Mucosa of stomach (tissue), 1 donor: ENCODE data around the gene KLF3.
A peak's percentile ranks its signal among the peaks of the same experiment; 100 is the strongest.

ENCODE experiments used
- H3K27me3 ChIP-seq: one replicate; pipeline ENCODE4 v1.7.0; 2013; ENCODE audit warnings: mild to moderate bottlenecking, low read length; ENCODE audit not compliant: control insufficient read depth, insufficient read depth
- H3K36me3 ChIP-seq: one replicate; pipeline ENCODE4 v1.7.0; 2013; ENCODE audit warnings: low read length; ENCODE audit not compliant: control insufficient read depth, insufficient read depth
- H3K4me1 ChIP-seq: one replicate; pipeline ENCODE4 v1.7.0; 2013; ENCODE audit warnings: mild to moderate bottlenecking, low read length; ENCODE audit not compliant: control insufficient read depth, insufficient read depth
- H3K4me3 ChIP-seq: one replicate; pipeline ENCODE4 v1.7.0; 2013; ENCODE audit warnings: low read length
- H3K9ac ChIP-seq: one replicate; pipeline ENCODE4 v1.7.0; 2013; ENCODE audit warnings: mild to moderate bottlenecking, low read length, moderate library complexity
- H3K9me3 ChIP-seq: one replicate; pipeline ENCODE4 v1.7.0; 2013; ENCODE audit warnings: mild to moderate bottlenecking, low read length, moderate library complexity; ENCODE audit not compliant: control insufficient read depth
- donor health status: Pancreatic carcinoma.

KLF3 gene

DNA sequence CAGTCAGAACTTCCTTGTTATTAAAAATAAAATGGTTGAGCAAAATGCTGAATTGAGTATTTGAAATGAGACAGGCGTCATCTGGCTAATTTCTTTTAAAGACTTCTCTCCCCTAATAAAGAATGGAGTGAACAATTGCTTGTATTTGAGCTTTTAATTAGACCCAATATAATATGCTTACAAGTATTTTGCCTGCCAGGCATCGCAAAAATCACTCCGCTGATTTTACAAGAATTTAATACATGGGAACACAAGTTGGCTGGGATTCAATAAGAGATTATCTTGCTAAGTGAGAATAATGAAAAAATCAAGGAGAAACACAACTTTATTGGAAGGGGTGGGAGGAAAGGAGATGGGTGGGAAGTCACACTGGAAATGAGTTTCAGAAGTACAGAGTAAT is 52.3 kb downstream of the KLF3 start:
- Histone ChIP-seq H3K9ac (no peak overlapping the region), H3K36me3 (no peaks in the 10 kb centered on the region), H3K4me3 (no peak overlapping the region), H3K4me1 (no peaks in the 10 kb centered on the region), H3K27me3 (no peaks in the 10 kb centered on the region), H3K9me3 (no peaks in the 10 kb centered on the region)

DNA sequence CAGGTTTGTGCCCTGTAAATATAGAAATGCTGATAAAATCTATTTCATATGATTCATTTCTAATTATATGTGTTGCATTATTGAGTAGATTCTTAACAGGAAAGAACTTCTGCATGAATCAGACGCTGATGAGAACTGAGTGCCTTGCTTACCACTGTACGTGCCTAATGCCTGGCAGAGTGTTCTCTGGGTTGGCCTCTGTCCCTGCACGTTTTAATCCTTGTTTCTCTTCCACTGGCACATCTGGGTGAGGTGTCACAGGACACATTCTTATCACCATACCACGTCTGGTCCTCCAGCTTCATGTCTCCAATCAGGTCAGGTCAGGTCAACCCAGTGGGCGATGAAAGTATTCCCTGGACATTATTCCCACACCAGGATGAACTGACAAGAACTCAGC is 53.6 kb downstream of the KLF3 start:
- Histone ChIP-seq H3K4me1 (no peaks in the 10 kb centered on the region), H3K4me3 (no peak overlapping the region), H3K9me3 (no peaks in the 10 kb centered on the region), H3K27me3 (no peaks in the 10 kb centered on the region), H3K36me3 (no peaks in the 10 kb centered on the region), H3K9ac (no peak overlapping the region)

DNA sequence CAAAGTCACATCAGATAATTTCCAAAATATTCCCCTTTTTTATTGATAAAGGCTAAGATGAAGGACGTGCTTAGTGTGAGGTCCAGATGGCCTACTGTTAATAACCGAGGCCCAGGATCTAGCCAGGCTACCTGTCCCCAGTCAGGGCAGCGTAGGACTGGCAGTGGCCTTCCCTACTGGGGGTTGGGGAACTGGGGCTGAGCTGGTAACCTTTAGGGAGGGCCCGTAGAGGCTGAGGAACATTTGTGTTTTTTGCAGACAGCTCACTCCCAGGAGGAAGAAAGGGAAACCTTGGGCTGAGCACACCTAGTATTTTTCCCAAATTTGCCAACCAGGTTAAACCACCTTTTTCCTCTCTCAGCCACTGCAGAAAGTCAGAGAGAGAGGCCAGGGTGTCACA is 59.1 kb downstream of the KLF3 start:
- no peaks in the 10 kb centered on the region for H3K36me3 ChIP-seq
- no peak overlapping the region for H3K9ac ChIP-seq
- H3K4me3 ChIP-seq: no peak overlapping the region
- peaks cover 23% of the 10 kb centered on the region for H3K4me1 ChIP-seq
- H3K9me3 ChIP-seq: no peaks in the 10 kb centered on the region
- no peaks in the 10 kb centered on the region for H3K27me3 ChIP-seq

DNA sequence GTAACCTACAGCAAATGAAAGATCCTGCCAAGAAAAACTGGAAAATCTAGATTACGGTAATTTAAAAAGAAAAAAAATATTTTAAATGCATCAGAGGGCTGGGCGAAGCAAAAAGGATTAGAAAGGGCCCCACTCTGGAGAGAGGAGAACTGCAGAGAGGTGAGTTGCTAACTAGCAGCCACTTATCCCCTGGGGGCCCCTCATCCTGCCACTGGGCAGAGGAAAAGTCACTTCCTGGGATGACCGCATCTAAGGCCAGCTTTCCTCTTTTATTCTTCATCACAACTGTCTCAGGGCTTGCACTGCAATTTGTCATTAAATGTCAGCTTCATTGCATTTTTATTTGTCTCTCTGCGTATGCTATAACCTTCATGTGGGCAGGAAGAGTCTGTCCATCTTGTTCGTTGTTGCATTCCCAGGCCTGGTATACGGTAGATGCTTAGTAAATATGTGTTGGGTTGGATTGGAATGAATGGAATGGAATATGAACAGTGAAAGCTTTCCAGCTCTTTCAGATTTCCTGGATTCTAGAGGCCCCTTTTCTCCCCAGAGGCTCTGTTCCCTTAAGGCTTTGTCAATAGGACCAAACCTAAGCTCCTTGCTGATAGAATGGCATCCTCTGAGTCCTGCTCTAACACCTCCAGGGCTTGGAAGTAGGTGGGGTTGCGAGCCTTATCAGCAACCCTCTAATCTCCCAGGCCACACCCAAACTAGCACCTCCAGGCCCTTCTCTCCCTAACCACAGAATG is 59.9 kb downstream of the KLF3 start:
- no peaks in the 10 kb centered on the region for H3K9me3 ChIP-seq
- no peaks in the 10 kb centered on the region for H3K36me3 ChIP-seq
- H3K4me3 ChIP-seq: no peak overlapping the region
- H3K9ac ChIP-seq: no peak overlapping the region
- no peaks in the 10 kb centered on the region for H3K27me3 ChIP-seq
- H3K4me1 ChIP-seq: peaks cover 30% of the 10 kb centered on the region

DNA sequence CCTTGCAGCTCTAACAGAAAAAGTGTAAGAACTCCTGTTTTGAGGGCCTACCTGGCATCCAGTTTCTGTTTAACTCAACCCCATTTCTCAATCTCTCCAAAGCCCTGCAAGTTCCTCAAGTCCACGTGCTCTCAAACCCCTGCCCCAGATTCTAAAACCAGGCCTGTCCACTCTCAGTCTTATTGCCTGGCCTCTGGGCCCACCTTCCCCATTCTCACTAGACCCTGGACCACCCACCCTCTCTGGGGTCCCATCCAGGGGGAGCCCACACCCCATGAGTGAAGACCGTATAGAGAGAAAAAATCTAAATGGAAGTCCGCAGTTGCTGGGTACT is 60.4 kb downstream of the KLF3 start:
- H3K4me1 ChIP-seq: peaks cover 35% of the 10 kb centered on the region

DNA sequence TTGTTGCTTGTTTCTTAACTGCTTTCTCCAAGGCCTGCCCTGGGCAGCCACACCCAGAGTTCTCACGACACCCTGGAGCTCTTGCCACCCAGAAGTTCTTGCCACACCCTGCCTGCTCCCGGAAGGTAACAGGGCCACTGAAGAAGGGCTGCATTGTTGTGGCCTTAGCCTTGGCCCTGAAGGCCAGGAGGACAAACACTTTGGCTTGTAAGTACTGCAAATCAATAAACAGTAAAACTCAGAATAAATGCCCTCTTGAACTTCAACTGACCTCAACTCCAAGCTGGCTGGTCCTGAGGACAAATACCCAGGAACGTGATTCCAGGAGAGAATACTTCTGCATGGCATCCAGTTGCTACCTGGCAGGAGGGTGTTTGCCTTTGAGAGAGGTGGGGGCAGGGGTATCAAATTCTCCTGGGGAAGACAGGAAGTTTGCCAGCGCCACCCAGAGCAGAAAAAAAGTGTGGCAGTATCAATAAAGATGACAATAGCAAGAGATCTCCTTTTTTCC is 64.7 kb downstream of the KLF3 start:
- H3K4me3 ChIP-seq: no peak overlapping the region
- H3K9ac ChIP-seq: peak overlapping the region; percentile 36
- no peaks in the 10 kb centered on the region for H3K27me3 ChIP-seq
- H3K36me3 ChIP-seq: no peaks in the 10 kb centered on the region
- H3K4me1 ChIP-seq: peaks cover 47% of the 10 kb centered on the region
- no peaks in the 10 kb centered on the region for H3K9me3 ChIP-seq

More for the DNA sequence above, 60.4 kb downstream of the KLF3 start:
- H3K9ac ChIP-seq: no peak overlapping the region
- H3K9me3 ChIP-seq: no peaks in the 10 kb centered on the region
- H3K36me3 ChIP-seq: no peaks in the 10 kb centered on the region
- no peaks in the 10 kb centered on the region for H3K27me3 ChIP-seq
- no peak overlapping the region for H3K4me3 ChIP-seq

DNA sequence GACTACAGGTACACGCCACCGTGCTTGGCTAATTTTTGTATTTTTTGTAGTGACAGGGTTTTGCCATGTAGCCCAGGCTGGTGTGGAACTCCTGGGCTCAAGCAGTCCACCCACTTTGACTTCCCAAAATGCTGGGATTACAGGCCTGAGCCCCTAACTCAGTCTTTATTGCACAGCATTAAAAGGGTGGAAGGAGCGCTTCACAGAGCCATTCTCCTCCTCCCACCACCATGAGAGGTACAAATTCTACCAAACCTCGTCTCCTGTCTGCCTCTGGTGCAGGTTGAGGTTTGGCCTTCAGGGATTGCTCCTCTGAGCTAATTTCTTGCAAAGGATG is 66.5 kb downstream of the KLF3 start:
- Histone ChIP-seq H3K27me3 (no peaks in the 10 kb centered on the region), H3K9ac (peak overlapping the region; percentile 14), H3K4me1 (peaks cover 30% of the 10 kb centered on the region), H3K4me3 (no peak overlapping the region), H3K9me3 (no peaks in the 10 kb centered on the region), H3K36me3 (no peaks in the 10 kb centered on the region)

DNA sequence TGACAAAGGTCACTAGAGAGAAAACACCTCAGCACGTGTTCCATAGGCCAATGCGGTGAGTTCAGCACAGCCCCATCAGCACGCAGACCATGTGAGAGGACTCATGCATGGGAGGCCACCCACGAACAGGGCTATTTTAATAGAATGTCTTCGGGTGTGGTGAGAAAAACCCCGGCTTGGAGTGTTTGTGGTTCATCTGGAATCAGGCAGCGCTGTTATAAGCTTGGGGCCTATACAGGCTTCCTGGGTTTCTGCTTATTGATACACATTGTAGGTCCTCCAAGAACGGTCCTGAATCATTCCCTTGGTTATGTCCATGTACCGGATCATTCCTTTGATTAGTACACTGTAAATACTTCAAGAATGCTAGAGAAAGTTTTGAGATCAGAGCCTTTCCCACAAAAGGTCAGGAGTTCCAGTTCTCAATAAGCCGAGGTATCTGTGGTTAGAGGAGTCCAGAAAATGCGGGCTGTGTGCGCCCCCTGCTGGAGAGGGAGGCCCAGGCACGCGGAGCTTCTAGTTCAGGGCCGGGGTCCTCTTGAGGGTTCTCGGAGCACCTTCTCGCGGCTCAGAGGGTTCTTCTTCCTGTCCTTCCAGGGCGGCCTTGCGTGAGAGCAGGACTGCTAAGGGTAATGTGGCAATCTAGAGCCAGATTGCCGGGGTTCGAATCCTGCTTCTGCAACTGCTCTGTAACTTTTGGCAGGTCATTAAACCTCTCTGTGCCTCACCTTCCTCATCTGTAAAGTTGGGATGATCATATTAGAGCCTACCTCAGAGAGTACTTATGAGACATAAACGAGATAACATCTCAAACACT is 67.0 kb downstream of the KLF3 start:
- no peaks in the 10 kb centered on the region for H3K36me3 ChIP-seq
- peak overlapping the region; percentile 44 for H3K9ac ChIP-seq
- H3K27me3 ChIP-seq: no peaks in the 10 kb centered on the region
- peaks cover 30% of the 10 kb centered on the region for H3K4me1 ChIP-seq
- no peaks in the 10 kb centered on the region for H3K9me3 ChIP-seq
- H3K4me3 ChIP-seq: no peak overlapping the region

DNA sequence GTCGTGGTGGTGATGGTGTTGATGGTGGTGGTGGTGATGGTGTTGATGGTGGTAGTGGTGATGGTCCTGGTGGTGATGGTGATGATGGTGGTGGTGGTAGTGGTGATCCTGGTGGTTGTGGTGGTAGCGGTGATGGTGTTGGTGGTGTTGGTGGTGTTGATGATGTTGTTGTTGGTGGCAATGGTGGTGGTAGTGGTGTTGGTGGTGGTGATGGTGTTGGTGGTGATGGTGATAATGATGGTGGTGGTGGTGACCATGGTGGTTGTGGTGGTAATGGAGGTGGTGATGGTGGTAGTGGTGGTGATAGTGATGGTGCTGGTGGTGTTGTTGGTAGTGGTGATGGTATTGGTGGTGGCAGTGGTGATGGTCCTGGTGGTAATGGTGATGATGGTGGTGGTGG is 69.7 kb downstream of the KLF3 start:
- Histone ChIP-seq H3K36me3 (no peaks in the 10 kb centered on the region), H3K4me1 (peaks cover 19% of the 10 kb centered on the region), H3K9ac (no peak overlapping the region), H3K9me3 (no peaks in the 10 kb centered on the region), H3K27me3 (no peaks in the 10 kb centered on the region), H3K4me3 (no peak overlapping the region)

DNA sequence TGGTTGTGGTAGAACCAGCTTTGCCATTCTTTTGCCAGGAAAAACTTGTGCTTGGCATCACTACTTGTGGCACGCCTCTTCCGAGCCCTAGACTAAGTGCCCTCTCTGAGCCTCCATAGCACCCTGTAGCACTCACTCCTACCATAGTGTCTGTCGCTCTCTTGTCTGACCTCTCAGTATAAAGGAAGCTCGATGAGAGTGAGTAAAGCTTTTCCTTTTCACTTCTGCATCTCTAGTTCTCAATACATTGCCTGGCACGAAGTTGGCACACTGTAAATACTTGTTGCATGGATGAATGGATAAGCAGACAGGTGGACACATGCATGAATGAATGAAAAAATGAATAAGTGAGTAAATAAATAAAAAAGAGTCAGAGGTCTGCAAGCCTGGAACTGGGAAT is 70.4 kb downstream of the KLF3 start:
- Histone ChIP-seq H3K9ac (no peak overlapping the region), H3K36me3 (no peaks in the 10 kb centered on the region), H3K4me1 (peaks cover 12% of the 10 kb centered on the region), H3K9me3 (no peaks in the 10 kb centered on the region), H3K4me3 (no peak overlapping the region), H3K27me3 (no peaks in the 10 kb centered on the region)

DNA sequence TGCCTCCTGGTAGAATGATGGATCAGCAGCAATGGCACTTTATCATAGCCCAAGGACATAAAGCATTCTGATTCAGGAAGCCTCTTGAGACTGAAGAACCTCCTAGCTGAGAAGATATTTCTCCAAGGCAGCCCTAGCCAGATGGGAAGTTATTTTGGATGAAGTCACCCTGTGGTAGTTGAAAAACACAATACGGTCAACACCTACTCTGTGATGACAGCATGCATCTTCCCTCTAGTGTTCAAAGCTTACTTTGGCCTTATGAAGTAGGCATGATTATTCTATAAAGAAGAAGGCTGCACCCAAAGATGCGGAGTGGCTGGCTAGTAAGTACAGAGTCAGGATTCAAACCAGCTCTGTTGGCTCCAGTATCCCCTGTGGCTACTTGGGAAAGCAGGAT is 70.9 kb downstream of the KLF3 start:
- Histone ChIP-seq H3K27me3 (no peaks in the 10 kb centered on the region), H3K9ac (no peak overlapping the region), H3K9me3 (no peaks in the 10 kb centered on the region), H3K36me3 (no peaks in the 10 kb centered on the region), H3K4me3 (no peak overlapping the region), H3K4me1 (peaks cover 12% of the 10 kb centered on the region)

DNA sequence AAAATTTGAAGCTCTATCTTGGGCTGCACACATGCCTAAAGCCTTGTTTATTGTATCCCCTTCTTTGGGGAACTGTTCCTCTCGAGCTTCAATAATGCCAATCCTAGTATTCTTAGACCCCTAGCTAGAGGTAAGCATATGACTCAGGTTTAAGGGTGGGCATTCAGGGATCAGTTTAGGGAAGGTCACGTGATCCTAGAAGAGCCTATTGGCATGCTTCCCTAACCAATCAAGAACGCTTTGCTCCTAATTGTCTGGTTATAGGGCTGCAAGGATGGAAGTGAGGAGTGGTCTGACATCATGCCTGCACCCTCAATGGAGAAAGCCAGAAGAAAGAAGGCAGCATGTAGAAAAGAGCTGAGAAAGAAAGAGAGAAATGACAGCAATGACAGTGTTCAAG is 71.9 kb downstream of the KLF3 start:
- Histone ChIP-seq H3K36me3 (no peaks in the 10 kb centered on the region), H3K27me3 (no peaks in the 10 kb centered on the region), H3K4me1 (peaks cover 6% of the 10 kb centered on the region), H3K9me3 (no peaks in the 10 kb centered on the region), H3K9ac (no peak overlapping the region), H3K4me3 (no peak overlapping the region)
